NCI-H1694 treated with DMSO at 0.1 percent for 48 hours (cell line): Measurements from ENCODE around the gene ARMC9.

Experiments used
- DNase-seq: peaks from one replicate; lab custom pipeline; 2025; lab: John Stamatoyannopoulos, UW

ARMC9 gene

GRCh38 chr2:231204146-231204545 lies 5.7 kb downstream of the ARMC9 start:
- no peak for DNase-seq

- no peak for DNase-seq
Observed at GRCh38 chr2:231204581-231204980, 6.2 kb downstream of the ARMC9 start.

GRCh38 chr2:231207734-231208133 lies 9.3 kb downstream of the ARMC9 start:
- no peak for DNase-seq

- DNase-seq = no peak
Observed at GRCh38 chr2:231210782-231211181, 12.4 kb downstream of the ARMC9 start.

GRCh38 chr2:231211486-231211885 lies 13.1 kb downstream of the ARMC9 start:
- no peak for DNase-seq

GRCh38 chr2:231212329-231212845 lies 14.0 kb downstream of the ARMC9 start:
- no peak for DNase-seq

GRCh38 chr2:231213931-231214642 lies 15.7 kb downstream of the ARMC9 start:
- DNase-seq = no peak

GRCh38 chr2:231218366-231218765 lies 19.9 kb downstream of the ARMC9 start:
- DNase-seq = peak; percentile 25

GRCh38 chr2:231219289-231219688 lies 20.9 kb downstream of the ARMC9 start:
- no peak for DNase-seq

- DNase-seq = no peak
Observed at GRCh38 chr2:231221761-231222160, 23.3 kb downstream of the ARMC9 start.

- DNase-seq = no peak
Observed at GRCh38 chr2:231222318-231223000, 24.0 kb downstream of the ARMC9 start.

- no peak for DNase-seq
Observed at GRCh38 chr2:231223001-231223375, 24.6 kb downstream of the ARMC9 start.

GRCh38 chr2:231223458-231223976 lies 25.1 kb downstream of the ARMC9 start:
- DNase-seq = no peak

- peak; percentile 89 for DNase-seq
Observed at GRCh38 chr2:231227310-231228162, 29.1 kb downstream of the ARMC9 start.

- DNase-seq = no peak
Observed at GRCh38 chr2:231228223-231228622, 29.8 kb downstream of the ARMC9 start.

GRCh38 chr2:231228974-231229529 lies 30.6 kb downstream of the ARMC9 start:
- DNase-seq = no peak

- no peak for DNase-seq
Observed at GRCh38 chr2:231235217-231235616, 36.8 kb downstream of the ARMC9 start.

- no peak for DNase-seq
Observed at GRCh38 chr2:231238689-231239088, 40.3 kb downstream of the ARMC9 start.

- no peak for DNase-seq
Observed at GRCh38 chr2:231239751-231240150, 41.3 kb downstream of the ARMC9 start.

- DNase-seq = peak; percentile 77
Observed at GRCh38 chr2:231241755-231242507, 43.5 kb downstream of the ARMC9 start.

GRCh38 chr2:231243866-231244265 lies 45.4 kb downstream of the ARMC9 start:
- DNase-seq = no peak
